Measurements from ENCODE around the gene GSTP1.
A peak's percentile ranks its signal among the peaks of the same experiment; 100 is the strongest.

Gene GSTP1

DNA sequence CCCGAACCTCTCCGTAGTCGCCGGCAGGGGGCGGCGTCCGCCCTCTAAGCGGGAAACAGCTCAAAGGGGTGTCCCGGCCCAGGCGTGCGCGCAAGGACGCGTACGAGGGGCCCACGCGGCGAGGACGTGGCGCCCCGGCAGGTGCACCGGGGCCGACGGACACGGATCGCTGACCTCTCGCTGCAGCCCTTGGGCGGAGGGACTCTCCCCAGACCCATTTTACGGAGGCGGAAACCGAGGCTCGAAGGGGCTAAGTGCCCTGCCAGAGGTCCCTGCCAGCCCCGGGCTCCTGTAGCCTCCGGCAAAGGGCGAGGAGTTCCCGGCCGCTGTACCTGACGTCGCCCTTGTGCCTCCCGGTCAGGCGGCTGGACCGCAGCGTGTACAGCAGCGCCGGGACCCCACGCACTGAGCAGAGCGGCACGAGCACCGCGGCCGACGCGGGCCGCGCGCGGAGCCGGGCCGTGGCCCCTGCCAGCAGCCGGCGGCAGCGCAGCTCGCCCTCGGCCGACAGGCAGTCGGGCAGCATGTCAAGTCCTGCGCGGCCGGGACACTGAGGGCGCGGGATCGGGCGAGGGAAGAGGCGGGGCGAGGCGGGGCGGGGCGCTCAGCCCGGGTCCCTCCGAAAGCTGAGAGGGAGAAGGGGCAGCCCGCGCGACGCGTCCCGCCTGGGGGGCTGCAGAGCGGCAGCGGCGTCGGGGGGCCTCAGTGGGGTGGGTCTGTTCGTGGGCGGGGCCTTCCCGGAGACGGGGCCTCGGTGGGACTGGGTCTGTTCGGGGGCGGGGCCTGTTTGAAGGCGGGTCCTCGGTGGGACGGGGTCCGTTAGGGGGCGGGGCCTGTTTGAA lies 46.0 kb downstream of the GSTP1 start, which contains the start of gene NUDT8:
Gene NUDT8 (minus strand): TSS at position 552 of the 842 bp plus-strand sequence. CDS start 26 bp downstream, at position 526.
- peak; percentile 76 to 96 for DNase-seq (ENCODE audit: low read depth in 1 of 2, low spot score in 1 of 2)

GRCh38 chr11:67630228-67630942 lies 46.8 kb downstream of the GSTP1 start:
- peak in 1 of 2 donors; percentile 85 for DNase-seq (ENCODE audit: low read depth in 1 of 2, low spot score in 1 of 2)

- DNase-seq (ENCODE audit: low read depth in 1 of 2, low spot score in 1 of 2): no peak
Observed at GRCh38 chr11:67630943-67631331, 47.3 kb downstream of the GSTP1 start.

GRCh38 chr11:67631411-67631810 lies 47.8 kb downstream of the GSTP1 start:
- DNase-seq (ENCODE audit: low read depth in 1 of 2, low spot score in 1 of 2): no peak

GRCh38 chr11:67631853-67632174 lies 48.2 kb downstream of the GSTP1 start:
- no peak for DNase-seq (ENCODE audit: low read depth in 1 of 2, low spot score in 1 of 2)

GRCh38 chr11:67632175-67632981 lies 48.8 kb downstream of the GSTP1 start:
- DNase-seq (ENCODE audit: low read depth in 1 of 2, low spot score in 1 of 2): no peak

- no peak for DNase-seq (ENCODE audit: low read depth in 1 of 2, low spot score in 1 of 2)
Observed at GRCh38 chr11:67632982-67633755, 49.6 kb downstream of the GSTP1 start.

DNA sequence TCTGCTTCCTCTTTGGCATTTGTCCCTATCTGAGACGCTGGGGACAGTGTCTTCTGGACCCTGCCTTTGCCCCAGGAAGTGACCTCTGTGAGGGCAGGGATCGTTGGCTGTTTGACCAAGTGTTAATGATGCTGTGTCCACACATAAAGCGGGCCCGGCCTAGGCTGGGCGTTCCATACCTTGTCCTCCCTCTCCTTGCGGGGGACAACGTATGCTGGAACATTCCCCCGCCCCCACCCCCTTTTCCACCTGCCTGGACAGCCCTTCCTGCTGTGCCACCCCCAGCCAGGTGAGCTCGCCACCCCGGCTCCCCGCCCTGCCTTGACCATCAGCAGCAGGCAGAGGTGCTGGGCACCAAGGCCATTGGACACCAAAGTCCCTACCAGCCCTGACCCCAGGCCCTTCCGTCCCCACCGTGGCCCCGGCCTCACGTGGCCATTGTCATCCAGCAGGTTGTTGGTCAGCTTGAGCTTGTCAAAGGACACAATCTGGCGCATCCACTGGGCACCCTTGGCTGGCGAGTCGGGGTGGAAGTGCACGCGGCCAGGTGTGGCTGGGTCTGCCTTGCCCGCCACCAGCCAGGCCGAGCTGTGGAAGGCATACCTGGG lies 50.2 kb downstream of the GSTP1 start:
- DNase-seq (ENCODE audit: low read depth in 1 of 2, low spot score in 1 of 2): no peak

GRCh38 chr11:67634366-67635230 lies 51.0 kb downstream of the GSTP1 start:
- DNase-seq (ENCODE audit: low read depth in 1 of 2, low spot score in 1 of 2): no peak

DNA sequence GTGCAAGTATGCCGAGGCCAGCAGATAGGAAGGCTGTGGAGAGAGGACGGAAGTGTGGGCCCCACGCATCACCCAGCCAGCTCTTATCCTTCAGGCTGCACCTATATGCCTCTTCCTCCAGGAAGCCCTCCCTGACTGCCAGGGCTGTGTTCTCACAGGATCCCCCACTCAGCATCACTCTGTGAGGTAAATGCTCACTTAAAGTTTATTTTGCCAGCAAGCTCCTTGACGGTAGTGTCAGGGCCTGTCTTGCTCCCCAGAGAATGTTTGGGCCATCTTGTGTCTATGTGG lies 51.6 kb downstream of the GSTP1 start:
- no peak for DNase-seq (ENCODE audit: low read depth in 1 of 2, low spot score in 1 of 2)
